Ovary (tissue), 3 donors: Measurements from ENCODE around the gene PAX8.

ENCODE experiments used
- CTCF ChIP-seq, 3 donors: fragments of 450-650 bp in 2 of 3; fragments of 200-600 bp in 1 of 3; IDR thresholded peaks; one replicate each; pipeline versions ENCODE4 v1.5.1 to v1.8.0; 2016 to 2022; ENCODE audit warnings: antibody characterized with exemption in 3 of 3, mild to moderate bottlenecking in 1 of 3
- EP300 ChIP-seq: sonication (generic); formaldehyde crosslinking; IDR thresholded peaks from one replicate; pipeline ENCODE4 v1.6.1; 2017; ENCODE audit warnings: antibody characterized with exemption
- POLR2A ChIP-seq: fragments of 450-650 bp; IDR thresholded peaks from one replicate; pipeline ENCODE4 v1.6.1; 2017; ENCODE audit warnings: antibody characterized with exemption, mild to moderate bottlenecking, moderate library complexity
- donor health status: DM: no; HTN: no; CAD: no.

- TF ChIP-seq CTCF (IDR thresholded peaks at IDR 0.05) (no peak), POLR2A (no peak), EP300 (no peak)
These were observed 66.3 kb downstream of the PAX8 start for GRCh38 chr2:113212245-113213060.
